Peyer's patch (tissue), 4 donors: ENCODE data around the gene BAG3.

Experiments
- POLR2A ChIP-seq, 2 donors: fragments of 450-650 bp; IDR thresholded peaks; one replicate each; pipeline ENCODE4 v1.5.1; 2017; ENCODE audit warnings: antibody characterized with exemption in 2 of 2, mild to moderate bottlenecking in 2 of 2, moderate library complexity in 2 of 2
- TF ChIP-seq, protein P1 (sequence below), 6 experiments: fragments of 450-650 bp in 4 of 6; fragments of 200-600 bp in 2 of 6; sonication (generic) in 1 of 6; IDR thresholded peaks; one replicate each; pipeline ENCODE4 v1.5.1; 2017 to 2019; ENCODE audit warnings: antibody characterized with exemption in 6 of 6, mild to moderate bottlenecking in 3 of 6, moderate library complexity in 1 of 6

DNA sequence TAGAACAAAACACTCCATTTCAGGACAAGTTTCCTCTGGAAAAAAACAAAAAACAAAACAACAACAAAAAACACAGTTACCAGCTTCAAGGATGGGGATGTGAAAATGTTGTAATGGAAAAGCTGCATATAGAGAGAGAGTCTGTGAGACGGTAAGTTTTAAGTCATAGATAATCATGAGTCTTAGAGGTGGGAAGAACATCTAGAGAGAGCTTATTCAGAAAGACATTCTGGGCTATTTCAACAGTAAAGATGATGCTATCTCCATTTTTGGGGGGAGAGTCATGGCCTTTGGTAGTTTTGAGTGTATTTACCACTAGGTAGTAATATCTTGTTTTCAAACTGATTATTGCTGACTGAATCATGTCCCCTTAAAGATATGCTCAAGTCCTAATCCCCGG lies 51.4 kb downstream of the BAG3 start:
- TF ChIP-seq, protein P1, sequence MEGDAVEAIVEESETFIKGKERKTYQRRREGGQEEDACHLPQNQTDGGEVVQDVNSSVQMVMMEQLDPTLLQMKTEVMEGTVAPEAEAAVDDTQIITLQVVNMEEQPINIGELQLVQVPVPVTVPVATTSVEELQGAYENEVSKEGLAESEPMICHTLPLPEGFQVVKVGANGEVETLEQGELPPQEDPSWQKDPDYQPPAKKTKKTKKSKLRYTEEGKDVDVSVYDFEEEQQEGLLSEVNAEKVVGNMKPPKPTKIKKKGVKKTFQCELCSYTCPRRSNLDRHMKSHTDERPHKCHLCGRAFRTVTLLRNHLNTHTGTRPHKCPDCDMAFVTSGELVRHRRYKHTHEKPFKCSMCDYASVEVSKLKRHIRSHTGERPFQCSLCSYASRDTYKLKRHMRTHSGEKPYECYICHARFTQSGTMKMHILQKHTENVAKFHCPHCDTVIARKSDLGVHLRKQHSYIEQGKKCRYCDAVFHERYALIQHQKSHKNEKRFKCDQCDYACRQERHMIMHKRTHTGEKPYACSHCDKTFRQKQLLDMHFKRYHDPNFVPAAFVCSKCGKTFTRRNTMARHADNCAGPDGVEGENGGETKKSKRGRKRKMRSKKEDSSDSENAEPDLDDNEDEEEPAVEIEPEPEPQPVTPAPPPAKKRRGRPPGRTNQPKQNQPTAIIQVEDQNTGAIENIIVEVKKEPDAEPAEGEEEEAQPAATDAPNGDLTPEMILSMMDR (IDR thresholded peaks at IDR 0.05) = no peak
- no peak for TF ChIP-seq POLR2A (IDR thresholded peaks at IDR 0.05)
